Prostate gland (tissue), 2 donors: ENCODE data around the gene ZCCHC8. TPM values are rescaled to one million over a fixed set of nuclear protein-coding genes. Genes with fewer than 3 reads are reported as not detected.

Experiments
- DNase-seq: peaks from one replicate; pipeline ENCODE4 v3.0.0-alpha.2; 2019; ENCODE audit warnings: low spot score
- H3K27ac ChIP-seq, 2 donors: fragments of 200-600 bp; sonication (generic); 2 replicates each; pipeline ENCODE4 v1.5.1; 2017 to 2019
- H3K27me3 ChIP-seq: fragments of 200-600 bp; sonication (generic); replicated peaks from 2 replicates; pipeline ENCODE4 v1.5.1; 2019; ENCODE audit not compliant: insufficient read depth
- H3K36me3 ChIP-seq, 2 donors: fragments of 200-600 bp; sonication (generic); 1 replicate in 1 of 2; 2 replicates in 1 of 2; pipeline versions ENCODE4 v1.5.1 to v1.8.1; 2017 to 2019
- H3K4me1 ChIP-seq: fragments of 200-600 bp; sonication (generic); replicated peaks from 2 replicates; pipeline ENCODE4 v1.5.1; 2019
- H3K4me3 ChIP-seq, 2 donors: fragments of 200-600 bp; sonication (generic); 2 replicates each; pipeline ENCODE4 v1.5.1; 2017 to 2019
- H3K9me3 ChIP-seq: fragments of 200-600 bp; sonication (generic); 2 replicates; pipeline ENCODE4 v1.5.1; 2017
- CTCF ChIP-seq, 4 experiments: fragments of 200-600 bp in 2 of 4; fragments of 450-650 bp in 2 of 4; sonication (generic) in 2 of 4; IDR thresholded peaks; 1 replicate in 3 of 4; 2 replicates in 1 of 4; pipeline ENCODE4 v1.5.1; 2016 to 2019; ENCODE audit warnings: antibody characterized with exemption in 4 of 4, mild to moderate bottlenecking in 2 of 4, moderate library complexity in 2 of 4
- POLR2A ChIP-seq: fragments of 450-650 bp; IDR thresholded peaks from one replicate; pipeline ENCODE4 v1.6.1; 2016; ENCODE audit warnings: antibody characterized with exemption, mild to moderate bottlenecking
- POLR2AphosphoS5 ChIP-seq: sonication (generic); formaldehyde crosslinking; IDR thresholded peaks from one replicate; pipeline ENCODE4 v1.6.1; 2017; ENCODE audit warnings: antibody characterized with exemption
- WGBS: methylation state at CpG from one replicate; pipeline ENCODE4 v1.1.5; 2018; 5-methylcytosine and 5-hydroxymethylcytosine counted together
- intact Hi-C: fragments of 100-400 bp; cut with DNase I; formaldehyde crosslinking; loops from one replicate; pipeline ENCODE4 v1.14.2; 2022
- total RNA-seq, 2 donors: library from RNA; depleted of rRNA; stranded (reverse); fragments of >200 nt; gene quantifications; one replicate each; pipeline ENCODE4 v1.1.0, GENCODE V29; 2016

The ZCCHC8 gene
- total RNA-seq, 2 donors from 2014 or later: 17.3 to 20.1 TPM

GRCh38 chr12:122503783-122504590, 3.3 kb upstream of the ZCCHC8 start:
- Histone ChIP-seq H3K27me3 (no peaks in the 10 kb centered on the region), H3K4me1 (no peaks in the 10 kb centered on the region), H3K27ac (no peak overlapping the region), H3K4me3 (no peak overlapping the region), H3K36me3 (peaks cover 11 to 21% of the 10 kb centered on the region in 2 donors), H3K9me3 (no peaks in the 10 kb centered on the region)
- 65% methylated on average over 6 of the region's 6 CpGs for WGBS
- intact Hi-C loops: no loop called here
- no peak for DNase-seq
- no peak for TF ChIP-seq POLR2AphosphoS5
- no peak for TF ChIP-seq CTCF (IDR thresholded peaks at IDR 0.05)
- TF ChIP-seq POLR2A: no peak

GRCh38 chr12:122503147-122503751, 2.5 kb upstream of the ZCCHC8 start:
- intact Hi-C loops: no loop called here
- DNase-seq: no peak
- Histone ChIP-seq H3K27me3 (no peaks in the 10 kb centered on the region), H3K36me3 (peaks cover 9 to 18% of the 10 kb centered on the region in 2 donors), H3K4me1 (no peaks in the 10 kb centered on the region), H3K9me3 (no peaks in the 10 kb centered on the region), H3K4me3 (no peak overlapping the region), H3K27ac (no peak overlapping the region)
- WGBS: 75% methylated on average over 3 of the region's 3 CpGs
- TF ChIP-seq POLR2A (no peak), CTCF (IDR thresholded peaks at IDR 0.05) (no peak), POLR2AphosphoS5 (no peak)

GRCh38 chr12:122501489-122501989, 807 bp upstream of the ZCCHC8 start:
- no peaks in the 10 kb centered on the region for H3K9me3 ChIP-seq
- H3K27ac ChIP-seq: peak overlapping the region; percentile 98 to 99
- peak overlapping the region in 1 of 2 donors; percentile 79 for H3K4me3 ChIP-seq
- WGBS: 88% methylated on average over 9 of the region's 9 CpGs
- DNase-seq: no peak
- TF ChIP-seq POLR2A: no peak
- TF ChIP-seq CTCF (IDR thresholded peaks at IDR 0.05): no peak
- no peak for TF ChIP-seq POLR2AphosphoS5
- peaks cover 0 to 10% of the 10 kb centered on the region in 2 donors for H3K36me3 ChIP-seq
- H3K4me1 ChIP-seq: no peaks in the 10 kb centered on the region
- H3K27me3 ChIP-seq: no peaks in the 10 kb centered on the region
- intact Hi-C loops: loop anchor here (2.0 kb wide), 1 partner anchor 25 kb away; the partner anchor contains the start of genes KNTC1 and RSRC2

DNA sequence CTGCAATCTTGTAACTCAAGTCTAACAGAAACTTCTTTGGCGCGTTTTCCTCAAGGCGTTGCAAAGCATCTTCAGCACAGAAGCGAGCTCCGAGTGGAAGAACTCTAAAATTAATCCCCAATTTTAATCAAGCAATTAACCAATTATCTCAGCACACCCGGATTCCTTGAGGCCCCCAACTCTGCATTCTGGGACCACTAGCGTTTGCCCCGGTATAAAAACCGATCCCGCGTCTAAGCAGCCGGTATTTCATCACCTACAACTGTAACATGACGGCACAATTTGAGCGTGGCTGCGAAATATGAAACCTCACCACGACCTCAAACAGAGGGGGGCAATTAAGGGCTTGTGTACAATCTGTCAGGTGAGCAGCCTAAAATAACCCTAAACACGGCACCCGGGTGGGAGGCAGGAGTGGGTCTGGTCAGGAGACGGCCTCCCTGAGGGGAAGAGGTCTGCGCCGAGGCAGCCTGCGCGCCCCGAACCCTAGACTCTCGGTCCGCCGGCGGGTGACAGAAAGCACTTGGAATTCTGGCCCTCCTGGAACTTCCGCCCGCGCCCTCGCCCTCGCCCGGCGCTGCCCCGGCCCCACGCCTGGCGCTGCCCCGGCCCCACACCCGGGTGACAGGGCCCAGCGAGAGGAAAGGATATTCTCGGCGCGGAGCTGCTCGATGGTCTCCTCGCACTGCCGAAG, 594 bp downstream of the ZCCHC8 start:
- peaks cover 0 to 5% of the 10 kb centered on the region in 2 donors for H3K36me3 ChIP-seq
- H3K9me3 ChIP-seq: no peaks in the 10 kb centered on the region
- no peaks in the 10 kb centered on the region for H3K27me3 ChIP-seq
- WGBS: 0% methylated on average over 35 of the region's 47 CpGs
- TF ChIP-seq POLR2A (no peak), CTCF (IDR thresholded peaks at IDR 0.05) (peak in 1 of 4 experiments; percentile 4)
- DNase-seq: peak; percentile 54
- intact Hi-C loops: loop anchor here (2.0 kb wide), 1 partner anchor 27 kb away; the partner anchor contains the start of genes KNTC1 and RSRC2
- H3K27ac ChIP-seq: peak overlapping the region; percentile 98 to 99
- no peaks in the 10 kb centered on the region for H3K4me1 ChIP-seq
- H3K4me3 ChIP-seq: peak overlapping the region; percentile 79 to 80
